Subcutaneous adipose tissue (tissue), 4 donors: ENCODE data around the gene EXOC4. TPM values are rescaled to one million over a fixed set of nuclear protein-coding genes. Genes with fewer than 3 reads are reported as not detected.

Experiments used
- total RNA-seq, 4 donors: library from RNA; depleted of rRNA; stranded (reverse); fragments of >200 nt; gene quantifications; one replicate each; pipeline ENCODE4 v1.1.0, GENCODE V29; 2016
- TF ChIP-seq, protein P1 (sequence below): fragments of 450-650 bp; IDR thresholded peaks from one replicate; pipeline ENCODE4 v1.5.1; 2016; ENCODE audit warnings: low read depth, mild to moderate bottlenecking, control low read depth, antibody characterized with exemption, moderate library complexity

The EXOC4 gene
- total RNA-seq, 4 donors from 2014 or later: 62.9 to 84.3 (median 77.3) TPM

DNA sequence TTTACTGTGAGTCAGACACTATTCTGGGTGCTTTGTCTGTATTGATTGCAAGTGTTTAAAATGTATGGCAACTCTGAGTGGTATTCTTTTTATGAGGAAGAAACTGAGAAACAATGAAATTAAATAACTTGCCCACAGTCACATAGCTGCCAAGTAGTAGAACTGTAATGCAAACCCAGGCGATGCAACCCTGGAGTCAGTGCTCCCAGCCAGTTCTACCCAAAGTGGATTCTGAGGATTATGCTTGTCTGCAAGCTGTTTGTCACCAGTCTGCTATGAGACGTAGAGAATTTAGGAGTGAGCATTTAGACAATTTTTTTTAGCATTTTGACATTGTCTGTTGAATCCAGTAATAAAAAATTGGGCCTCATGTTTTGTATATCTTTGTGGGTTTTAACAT is 568.3 kb downstream of the EXOC4 start:
- TF ChIP-seq, protein P1, sequence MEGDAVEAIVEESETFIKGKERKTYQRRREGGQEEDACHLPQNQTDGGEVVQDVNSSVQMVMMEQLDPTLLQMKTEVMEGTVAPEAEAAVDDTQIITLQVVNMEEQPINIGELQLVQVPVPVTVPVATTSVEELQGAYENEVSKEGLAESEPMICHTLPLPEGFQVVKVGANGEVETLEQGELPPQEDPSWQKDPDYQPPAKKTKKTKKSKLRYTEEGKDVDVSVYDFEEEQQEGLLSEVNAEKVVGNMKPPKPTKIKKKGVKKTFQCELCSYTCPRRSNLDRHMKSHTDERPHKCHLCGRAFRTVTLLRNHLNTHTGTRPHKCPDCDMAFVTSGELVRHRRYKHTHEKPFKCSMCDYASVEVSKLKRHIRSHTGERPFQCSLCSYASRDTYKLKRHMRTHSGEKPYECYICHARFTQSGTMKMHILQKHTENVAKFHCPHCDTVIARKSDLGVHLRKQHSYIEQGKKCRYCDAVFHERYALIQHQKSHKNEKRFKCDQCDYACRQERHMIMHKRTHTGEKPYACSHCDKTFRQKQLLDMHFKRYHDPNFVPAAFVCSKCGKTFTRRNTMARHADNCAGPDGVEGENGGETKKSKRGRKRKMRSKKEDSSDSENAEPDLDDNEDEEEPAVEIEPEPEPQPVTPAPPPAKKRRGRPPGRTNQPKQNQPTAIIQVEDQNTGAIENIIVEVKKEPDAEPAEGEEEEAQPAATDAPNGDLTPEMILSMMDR: no peak

GRCh38 chr7:133822001-133822641 is 569.2 kb downstream of the EXOC4 start:
- TF ChIP-seq, protein P1: no peak

GRCh38 chr7:133822868-133823552 is 570.1 kb downstream of the EXOC4 start:
- TF ChIP-seq, protein P1: no peak

- TF ChIP-seq, protein P1: no peak
Measured at GRCh38 chr7:133824132-133824531, 571.3 kb downstream of the EXOC4 start.

DNA sequence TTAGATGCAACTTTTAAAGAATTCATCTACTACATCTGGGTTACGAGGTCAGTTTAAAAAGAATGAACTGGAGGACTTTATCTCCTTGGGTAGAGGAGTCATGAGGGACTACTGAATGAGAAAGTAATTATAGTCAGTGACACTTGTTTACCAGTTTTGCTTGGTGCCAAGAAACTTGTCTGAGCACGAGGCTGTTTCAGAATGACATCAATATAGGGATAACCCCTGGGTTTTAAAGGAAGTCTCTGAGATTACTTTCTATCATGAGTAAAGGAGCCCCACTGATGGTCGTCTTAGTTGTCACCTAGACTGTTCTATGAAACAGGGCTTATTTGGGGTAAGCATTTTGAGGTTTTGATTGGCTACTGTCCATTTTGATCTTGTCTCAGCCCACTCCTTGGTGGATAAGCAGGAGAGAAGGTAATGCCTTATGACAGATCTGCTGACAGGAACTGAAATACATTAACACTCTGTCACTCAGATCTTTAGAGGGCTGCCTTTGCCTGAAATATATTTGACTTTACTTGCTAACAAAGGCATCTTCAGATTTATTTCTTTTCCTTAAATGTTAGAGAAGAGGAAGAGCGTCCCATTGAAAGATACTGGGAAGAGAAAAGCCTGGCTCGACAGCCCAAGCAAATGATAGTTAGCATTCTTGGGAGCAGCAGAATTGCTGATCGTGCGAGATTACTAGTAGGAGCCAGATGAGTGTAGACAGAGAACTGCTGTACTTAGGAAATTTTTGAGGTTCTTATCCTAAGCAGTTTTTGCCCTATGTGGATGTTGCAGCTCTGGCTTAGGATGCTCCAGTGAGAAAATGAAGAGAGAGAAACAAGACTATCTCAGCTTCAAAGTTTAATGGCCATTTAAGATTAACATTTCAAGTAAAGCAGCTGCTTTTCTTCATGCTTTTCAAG is 575.1 kb downstream of the EXOC4 start:
- TF ChIP-seq, protein P1: no peak

DNA sequence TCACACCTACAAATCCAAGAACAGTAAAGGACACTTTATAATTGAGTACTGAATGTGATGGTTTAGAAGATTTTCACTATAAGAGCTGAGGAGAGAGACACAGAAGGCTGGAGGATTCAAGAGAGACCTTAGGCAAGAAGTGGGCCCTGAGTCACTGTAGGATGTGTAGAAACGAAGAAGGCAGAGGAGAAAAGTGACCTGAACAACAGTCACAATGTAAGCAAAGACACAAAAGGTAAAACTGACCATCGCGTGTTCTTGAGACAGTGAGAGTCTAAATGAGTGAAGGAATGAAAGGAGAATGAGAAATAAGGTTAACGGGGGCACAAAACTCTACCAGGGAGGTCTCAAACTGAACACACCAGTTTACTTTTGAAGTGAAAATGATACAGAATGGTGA is 576.0 kb downstream of the EXOC4 start:
- TF ChIP-seq, protein P1: no peak
